Measurements from ENCODE around the gene ACBD5.

The ACBD5 gene

DNA sequence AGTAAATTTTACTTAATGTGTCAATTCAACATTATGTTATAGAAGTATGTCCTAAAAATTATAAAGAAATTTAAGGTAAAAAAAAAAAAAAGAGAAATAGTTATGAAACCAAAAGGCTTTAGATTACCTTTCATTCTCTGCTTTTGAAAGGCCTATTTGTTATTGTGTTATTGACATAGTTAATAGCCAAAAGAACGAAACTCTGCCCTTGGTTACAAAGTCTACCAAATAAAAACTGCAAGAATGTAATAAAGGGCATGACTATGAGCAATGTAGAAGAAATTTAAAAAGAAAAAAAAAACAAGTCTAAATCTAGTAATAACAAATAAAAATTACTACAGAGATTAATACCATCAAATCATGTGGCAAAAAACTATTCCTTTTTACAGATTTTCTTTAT, 10.6 kb downstream of the ACBD5 start:
- ChIA-PET CTCF (no interaction called here), POLR2A (no interaction called here)
- H3K4me1 ChIP-seq (ENCODE audit: control insufficient read depth, insufficient read depth, low read length), result peaks cover 2% of the 10 kb centered on the region; the same call in 1 of the 2 replicates
- H3K4me3 ChIP-seq (ENCODE audit: low read depth, low read length), result no peak overlapping the region
- peaks cover 30 to 34% of the 10 kb centered on the region in 2 experiments for H3K36me3 ChIP-seq (ENCODE audit: control insufficient read depth in 2 of 2, insufficient read depth in 1 of 2, low read length in 2 of 2)
- TF ChIP-seq ZFHX2 (tag by site-specific recombination; conservative IDR thresholded peaks at IDR 0.05), result no peak
- TF ChIP-seq HOXC10 (CRISPR knock-in tag; IDR thresholded peaks at IDR 0.05), result no peak
- no peak for TF ChIP-seq GLI2 (tag by site-specific recombination; IDR thresholded peaks at IDR 0.05; ENCODE audit: borderline replicate concordance, low read depth)
- no peak for TF ChIP-seq ZNF404 (tag by site-specific recombination; IDR thresholded peaks at IDR 0.05)
- no peak for TF ChIP-seq YY1 (tag by site-specific recombination; IDR thresholded peaks at IDR 0.05)
- no peak for TF ChIP-seq ZNF433 (tag by site-specific recombination; IDR thresholded peaks at IDR 0.05; ENCODE audit: low read depth)
- no peak for TF ChIP-seq ZNF791 (tag by site-specific recombination; IDR thresholded peaks at IDR 0.05)
- TF ChIP-seq, protein P1, sequence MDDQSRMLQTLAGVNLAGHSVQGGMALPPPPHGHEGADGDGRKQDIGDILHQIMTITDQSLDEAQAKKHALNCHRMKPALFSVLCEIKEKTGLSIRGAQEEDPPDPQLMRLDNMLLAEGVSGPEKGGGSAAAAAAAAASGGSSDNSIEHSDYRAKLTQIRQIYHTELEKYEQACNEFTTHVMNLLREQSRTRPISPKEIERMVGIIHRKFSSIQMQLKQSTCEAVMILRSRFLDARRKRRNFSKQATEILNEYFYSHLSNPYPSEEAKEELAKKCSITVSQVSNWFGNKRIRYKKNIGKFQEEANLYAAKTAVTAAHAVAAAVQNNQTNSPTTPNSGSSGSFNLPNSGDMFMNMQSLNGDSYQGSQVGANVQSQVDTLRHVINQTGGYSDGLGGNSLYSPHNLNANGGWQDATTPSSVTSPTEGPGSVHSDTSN (CRISPR knock-in tag; IDR thresholded peaks at IDR 0.05), result no peak
- no peak for TF ChIP-seq ZNF692 (tag by site-specific recombination; IDR thresholded peaks at IDR 0.05)
- no peak for TF ChIP-seq ZNF544 (tag by site-specific recombination; IDR thresholded peaks at IDR 0.05)
- TF ChIP-seq SP2 (tag by site-specific recombination; IDR thresholded peaks at IDR 0.05), result no peak
- TF ChIP-seq ZBTB11 (tag by site-specific recombination; conservative IDR thresholded peaks at IDR 0.05; ENCODE audit: low read depth), result no peak
- TF ChIP-seq FEZF1 (tag by site-specific recombination; IDR thresholded peaks at IDR 0.05), result no peak
- no peak for TF ChIP-seq BCL11A (tag by site-specific recombination; IDR thresholded peaks at IDR 0.05; ENCODE audit: low read depth)
- TF ChIP-seq ZNF221 (tag by site-specific recombination; IDR thresholded peaks at IDR 0.05; ENCODE audit: borderline replicate concordance), result no peak
- TF ChIP-seq ZSCAN23 (tag by site-specific recombination; IDR thresholded peaks at IDR 0.05), result no peak
- no peak for TF ChIP-seq ZNF169 (tag by site-specific recombination; IDR thresholded peaks at IDR 0.05)
- TF ChIP-seq ELK4 (IDR thresholded peaks at IDR 0.05; ENCODE audit: borderline replicate concordance, low read depth, low read length), result no peak
- no peak for TF ChIP-seq SP3 (tag by site-specific recombination; IDR thresholded peaks at IDR 0.05)
- no peaks in the 10 kb centered on the region for H3K9me3 ChIP-seq (ENCODE audit: control insufficient read depth, insufficient read depth, low read depth, low read length)
- H3K27ac ChIP-seq (ENCODE audit: extremely low read depth, low read depth, low read length), result no peak overlapping the region

DNA sequence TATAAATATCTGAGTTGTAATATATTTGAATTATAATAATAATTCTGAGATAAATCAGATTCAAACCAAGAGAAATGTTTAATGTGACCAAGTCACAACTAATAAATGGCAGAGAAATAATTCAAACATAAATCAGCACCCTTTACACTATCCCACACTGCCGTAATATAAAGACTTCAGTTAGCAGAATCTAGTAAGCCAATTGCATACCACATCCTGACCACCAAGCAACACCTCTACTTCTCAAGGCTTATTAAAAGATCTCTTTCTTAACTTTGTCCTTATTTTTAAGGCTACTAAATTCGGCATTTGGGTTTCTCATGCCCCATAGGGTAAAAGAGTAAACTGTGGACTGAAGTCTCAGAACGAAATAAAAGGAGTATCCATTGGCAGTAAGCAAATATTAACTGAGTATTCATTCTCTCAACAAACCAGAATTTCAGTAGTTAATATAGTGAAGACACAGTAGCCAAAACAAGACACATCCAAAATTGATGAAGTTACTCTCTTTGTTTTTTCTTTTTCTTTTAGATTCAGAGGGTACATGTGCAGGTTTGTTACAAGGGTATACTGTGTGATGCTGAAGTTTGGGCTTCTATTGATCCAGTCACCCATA, 14.8 kb downstream of the ACBD5 start:
- Histone ChIP-seq H3K27ac (ENCODE audit: extremely low read depth, low read depth, low read length) (no peak overlapping the region), H3K4me1 (ENCODE audit: control insufficient read depth, insufficient read depth, low read length) (no peaks in the 10 kb centered on the region), H3K9me3 (ENCODE audit: control insufficient read depth, insufficient read depth, low read depth, low read length) (no peaks in the 10 kb centered on the region), H3K4me3 (ENCODE audit: low read depth, low read length) (no peak overlapping the region), H3K36me3 (ENCODE audit: control insufficient read depth in 2 of 2, insufficient read depth in 1 of 2, low read length in 2 of 2) (peaks cover 41 to 45% of the 10 kb centered on the region in 2 experiments)
- TF ChIP-seq ZNF2 (tag by site-specific recombination; IDR thresholded peaks at IDR 0.05), result no peak
- no peak for TF ChIP-seq ZNF654 (tag by site-specific recombination; IDR thresholded peaks at IDR 0.05; ENCODE audit: low read depth)
- TF ChIP-seq ZNF10 (tag by site-specific recombination; IDR thresholded peaks at IDR 0.05), result no peak
- ChIA-PET CTCF (interaction anchor here (0.7 to 2.7 kb wide), 4 partner anchors 10 to 138 kb away, joined by 3 to 22 read pairs (median 3); no protein-coding TSS in a partner anchor), POLR2A (no interaction called here)
